HCT116 (cell line): ENCODE data around the gene DUSP14.

Source experiments
- CTCF ChIP-seq, 3 experiments: fragments of 200-600 bp in 1 of 3; sonication (generic) in 1 of 3; IDR thresholded peaks in 2 of 3; conservative IDR thresholded peaks in 1 of 3; 2 replicates each; pipeline ENCODE4 v1.5.1; 2012 to 2017; ENCODE audit warnings: low read depth in 2 of 3, low read length in 2 of 3, antibody characterized with exemption in 1 of 3, borderline replicate concordance in 1 of 3, control low read depth in 1 of 3, mild to moderate bottlenecking in 1 of 3, mixed read lengths in 1 of 3, mixed run types in 1 of 3, moderate library complexity in 1 of 3; ENCODE audit not compliant: insufficient read depth in 1 of 3
- EZH2 ChIP-seq: fragments of 200-600 bp; sonication (generic); IDR thresholded peaks from 2 replicates; pipeline ENCODE4 v1.6.1; 2017; ENCODE audit warnings: antibody characterized with exemption, mixed run types
- EZH2phosphoT487 ChIP-seq: fragments of 200-600 bp; IDR thresholded peaks from 2 replicates; pipeline ENCODE4 v1.6.1; 2018; ENCODE audit warnings: antibody characterized with exemption, borderline replicate concordance
- FOSL1 ChIP-seq: IDR thresholded peaks from 2 replicates; pipeline ENCODE4 v1.6.1; 2012; ENCODE audit warnings: low read depth
- POLR2A ChIP-seq: IDR thresholded peaks from 2 replicates; pipeline ENCODE4 v1.7.0; 2011; ENCODE audit warnings: borderline replicate concordance; ENCODE audit not compliant: insufficient read depth, insufficient read length; ENCODE audit errors: extremely low read depth
- REST ChIP-seq: IDR thresholded peaks from 2 replicates; pipeline ENCODE4 v1.6.1; 2012; ENCODE audit warnings: low read depth
- SP1 ChIP-seq: IDR thresholded peaks from 2 replicates; pipeline ENCODE4 v1.6.1; 2012; ENCODE audit warnings: low read depth

DNA sequence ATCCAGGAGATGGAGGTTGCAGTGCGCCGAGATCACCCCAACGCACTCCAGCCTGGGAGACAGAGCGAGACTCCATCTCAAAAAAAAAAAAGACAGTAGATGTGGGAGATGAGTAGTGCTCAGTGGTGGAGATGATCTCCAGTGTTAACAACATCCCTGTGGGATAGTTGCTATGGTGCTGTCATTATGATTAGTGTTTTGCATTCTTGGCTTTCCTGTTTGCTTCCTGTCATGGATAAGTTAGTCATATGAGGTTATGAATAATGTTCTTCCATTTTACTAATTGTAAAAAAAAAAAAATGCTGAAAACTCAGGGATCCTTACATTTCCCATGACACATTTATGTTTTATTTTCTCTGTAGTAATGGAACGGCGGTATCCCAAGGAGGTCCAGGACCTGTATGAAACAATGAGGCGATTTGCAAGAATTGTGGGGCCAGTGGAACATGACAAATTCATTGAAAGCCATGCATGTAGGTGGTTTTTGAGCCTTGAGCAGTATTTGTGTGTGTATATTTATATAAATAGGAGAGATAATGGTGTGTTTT lies 24.5 kb upstream of the DUSP14 start:
- TF ChIP-seq FOSL1 (no peak), CTCF (IDR thresholded peaks at IDR 0.05 in 2 of 3, conservative IDR thresholded peaks at IDR 0.05 in 1 of 3; ENCODE audit: borderline replicate concordance in 1 of 3, insufficient read depth in 1 of 3, low read depth in 2 of 3, low read length in 2 of 3) (no peak), EZH2phosphoT487 (no peak), REST (no peak), POLR2A (no peak), EZH2 (no peak), SP1 (no peak)
